HG03565 (cell line): ENCODE results near the gene TRIM40.

Source experiments
- ATAC-seq: cut with Tn5 transposase; IDR thresholded peaks from one replicate; pipeline ENCODE4 v1.9.1; 2021; ENCODE audit warnings: mild to moderate bottlenecking, moderate library complexity; ENCODE audit not compliant: unreplicated experiment

The TRIM40 gene

GRCh38 chr6:30147096-30147495 is 11.2 kb downstream of the TRIM40 start:
- no peak for ATAC-seq

- ATAC-seq: no peak
Measured at GRCh38 chr6:30149234-30149633, 13.3 kb downstream of the TRIM40 start.

GRCh38 chr6:30149858-30150550 is 14.1 kb downstream of the TRIM40 start:
- no peak for ATAC-seq

- ATAC-seq: no peak
Measured at GRCh38 chr6:30150671-30151395, 14.9 kb downstream of the TRIM40 start.

- ATAC-seq: no peak
Measured at GRCh38 chr6:30151580-30151979, 15.6 kb downstream of the TRIM40 start.

- no peak for ATAC-seq
Measured at GRCh38 chr6:30152016-30152673, 16.2 kb downstream of the TRIM40 start.

- ATAC-seq: no peak
Measured at GRCh38 chr6:30152910-30153610, 17.1 kb downstream of the TRIM40 start.

GRCh38 chr6:30154061-30154460 is 18.1 kb downstream of the TRIM40 start:
- ATAC-seq: no peak

- ATAC-seq: no peak
Measured at GRCh38 chr6:30154709-30155519, 19.0 kb downstream of the TRIM40 start.

- no peak for ATAC-seq
Measured at GRCh38 chr6:30155520-30156261, 19.8 kb downstream of the TRIM40 start.

- no peak for ATAC-seq
Measured at GRCh38 chr6:30156262-30156599, 20.3 kb downstream of the TRIM40 start.

GRCh38 chr6:30156774-30157173 is 20.8 kb downstream of the TRIM40 start:
- ATAC-seq: no peak

GRCh38 chr6:30157581-30157980 is 21.6 kb downstream of the TRIM40 start:
- ATAC-seq: no peak

GRCh38 chr6:30157999-30158398 is 22.1 kb downstream of the TRIM40 start:
- no peak for ATAC-seq

GRCh38 chr6:30158475-30159040 is 22.6 kb downstream of the TRIM40 start:
- ATAC-seq: no peak

- no peak for ATAC-seq
Measured at GRCh38 chr6:30160008-30160784, 24.3 kb downstream of the TRIM40 start.

GRCh38 chr6:30160785-30161531 is 25.0 kb downstream of the TRIM40 start, which contains the start of gene TRIM10:
Gene TRIM10, minus strand, starts transcription at chr6:30161211. Its CDS starts 353 bp downstream, at chr6:30160858.
- ATAC-seq: no peak
